Gastrocnemius medialis (tissue), 4 donors: ENCODE results near the gene SIL1.

Source experiments
- POLR2A ChIP-seq, 2 donors: fragments of 450-650 bp; IDR thresholded peaks; one replicate each; pipeline ENCODE4 v1.6.1; 2017; ENCODE audit warnings: antibody characterized with exemption in 2 of 2, mild to moderate bottlenecking in 2 of 2, moderate library complexity in 2 of 2
- TF ChIP-seq, protein P1 (sequence below), 5 experiments: fragments of 450-650 bp in 3 of 5; fragments of 200-600 bp in 2 of 5; sonication (generic) in 2 of 5; IDR thresholded peaks in 4 of 5; conservative IDR thresholded peaks in 1 of 5; 1 replicate in 4 of 5; 2 replicates in 1 of 5; pipeline ENCODE4 v1.5.1; 2016 to 2019; ENCODE audit warnings: antibody characterized with exemption in 5 of 5, mild to moderate bottlenecking in 3 of 5, moderate library complexity in 3 of 5

- TF ChIP-seq, protein P1, sequence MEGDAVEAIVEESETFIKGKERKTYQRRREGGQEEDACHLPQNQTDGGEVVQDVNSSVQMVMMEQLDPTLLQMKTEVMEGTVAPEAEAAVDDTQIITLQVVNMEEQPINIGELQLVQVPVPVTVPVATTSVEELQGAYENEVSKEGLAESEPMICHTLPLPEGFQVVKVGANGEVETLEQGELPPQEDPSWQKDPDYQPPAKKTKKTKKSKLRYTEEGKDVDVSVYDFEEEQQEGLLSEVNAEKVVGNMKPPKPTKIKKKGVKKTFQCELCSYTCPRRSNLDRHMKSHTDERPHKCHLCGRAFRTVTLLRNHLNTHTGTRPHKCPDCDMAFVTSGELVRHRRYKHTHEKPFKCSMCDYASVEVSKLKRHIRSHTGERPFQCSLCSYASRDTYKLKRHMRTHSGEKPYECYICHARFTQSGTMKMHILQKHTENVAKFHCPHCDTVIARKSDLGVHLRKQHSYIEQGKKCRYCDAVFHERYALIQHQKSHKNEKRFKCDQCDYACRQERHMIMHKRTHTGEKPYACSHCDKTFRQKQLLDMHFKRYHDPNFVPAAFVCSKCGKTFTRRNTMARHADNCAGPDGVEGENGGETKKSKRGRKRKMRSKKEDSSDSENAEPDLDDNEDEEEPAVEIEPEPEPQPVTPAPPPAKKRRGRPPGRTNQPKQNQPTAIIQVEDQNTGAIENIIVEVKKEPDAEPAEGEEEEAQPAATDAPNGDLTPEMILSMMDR (IDR thresholded peaks at IDR 0.05 in 4 of 5, conservative IDR thresholded peaks at IDR 0.05 in 1 of 5), result no peak
- no peak for TF ChIP-seq POLR2A (IDR thresholded peaks at IDR 0.05)
Measured at GRCh38 chr5:138967791-138968448, 230.2 kb downstream of the SIL1 start.
